ENCODE results near the gene DLG2.

DNA sequence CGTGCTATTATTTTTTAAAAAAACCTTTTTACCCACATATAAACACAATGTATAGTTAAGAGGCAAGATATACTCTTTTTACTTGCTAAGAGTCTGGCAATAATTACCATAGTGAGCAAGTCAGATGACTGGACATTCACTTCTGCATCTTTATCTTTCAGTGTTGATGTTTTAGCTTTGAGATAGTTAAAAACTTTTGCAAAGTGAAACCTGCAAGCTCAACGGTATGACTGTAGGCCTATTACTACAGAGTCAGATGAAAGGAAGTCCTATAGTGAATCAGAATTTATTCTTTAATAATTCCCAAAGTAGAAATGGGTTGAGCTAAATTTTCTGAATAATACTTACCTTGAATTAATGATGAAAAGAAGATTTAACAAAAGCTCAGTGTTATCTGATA lies 2104.2 kb downstream of the DLG2 start:
- TF ChIP-seq, protein P1, sequence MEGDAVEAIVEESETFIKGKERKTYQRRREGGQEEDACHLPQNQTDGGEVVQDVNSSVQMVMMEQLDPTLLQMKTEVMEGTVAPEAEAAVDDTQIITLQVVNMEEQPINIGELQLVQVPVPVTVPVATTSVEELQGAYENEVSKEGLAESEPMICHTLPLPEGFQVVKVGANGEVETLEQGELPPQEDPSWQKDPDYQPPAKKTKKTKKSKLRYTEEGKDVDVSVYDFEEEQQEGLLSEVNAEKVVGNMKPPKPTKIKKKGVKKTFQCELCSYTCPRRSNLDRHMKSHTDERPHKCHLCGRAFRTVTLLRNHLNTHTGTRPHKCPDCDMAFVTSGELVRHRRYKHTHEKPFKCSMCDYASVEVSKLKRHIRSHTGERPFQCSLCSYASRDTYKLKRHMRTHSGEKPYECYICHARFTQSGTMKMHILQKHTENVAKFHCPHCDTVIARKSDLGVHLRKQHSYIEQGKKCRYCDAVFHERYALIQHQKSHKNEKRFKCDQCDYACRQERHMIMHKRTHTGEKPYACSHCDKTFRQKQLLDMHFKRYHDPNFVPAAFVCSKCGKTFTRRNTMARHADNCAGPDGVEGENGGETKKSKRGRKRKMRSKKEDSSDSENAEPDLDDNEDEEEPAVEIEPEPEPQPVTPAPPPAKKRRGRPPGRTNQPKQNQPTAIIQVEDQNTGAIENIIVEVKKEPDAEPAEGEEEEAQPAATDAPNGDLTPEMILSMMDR (IDR thresholded peaks at IDR 0.05; ENCODE audit: low read depth, low read length), result no peak
- TF ChIP-seq EZH2phosphoT487 (IDR thresholded peaks at IDR 0.05; ENCODE audit: low read depth), result no peak
